ENCODE results near the gene FTCDNL1.

GRCh38 chr2:199883474-199884212 is 32.7 kb upstream of the FTCDNL1 start:
- TF ChIP-seq POLR2A (IDR thresholded peaks at IDR 0.05; ENCODE audit: low read depth, low read length) (no peak), POLR2AphosphoS5 (IDR thresholded peaks at IDR 0.05; ENCODE audit: low read depth, low read length) (no peak)
